Liver (tissue), 9 donors: Measurements from ENCODE around the gene MTMR11. TPM values are rescaled to one million over a fixed set of nuclear protein-coding genes. Genes with fewer than 3 reads are reported as not detected.
A peak's percentile ranks its signal among the peaks of the same experiment; 100 is the strongest.

Experiments
- DNase-seq: peaks from one replicate; pipeline ENCODE4 v3.0.0-alpha.2; 2017; ENCODE audit warnings: low spot score
- H3K27ac ChIP-seq, 2 donors: one replicate each; pipeline ENCODE4 v1.7.0; 2013; ENCODE audit warnings: inconsistent platforms in 2 of 2, low read length in 2 of 2, control low read depth in 1 of 2, low read depth in 1 of 2, mild to moderate bottlenecking in 1 of 2
- H3K27me3 ChIP-seq, 4 donors: one replicate each; pipeline versions ENCODE4 v1.6.1 to v1.7.0; 2013; ENCODE audit warnings: low read length in 3 of 4, inconsistent platforms in 1 of 4, mild to moderate bottlenecking in 1 of 4, moderate library complexity in 1 of 4; ENCODE audit not compliant: control insufficient read depth in 4 of 4, insufficient read depth in 4 of 4
- H3K36me3 ChIP-seq, 4 donors: one replicate each; pipeline versions ENCODE4 v1.6.1 to v1.7.0; 2013; ENCODE audit warnings: low read length in 3 of 4, mild to moderate bottlenecking in 3 of 4, low read depth in 1 of 4, moderate library complexity in 1 of 4; ENCODE audit not compliant: control insufficient read depth in 4 of 4, insufficient read depth in 3 of 4
- H3K4me1 ChIP-seq, 4 donors: one replicate each; pipeline versions ENCODE4 v1.6.1 to v1.7.0; 2013; ENCODE audit warnings: low read length in 3 of 4, mild to moderate bottlenecking in 3 of 4, moderate library complexity in 1 of 4; ENCODE audit not compliant: control insufficient read depth in 4 of 4, insufficient read depth in 4 of 4
- H3K4me3 ChIP-seq, 3 donors: one replicate each; pipeline versions ENCODE4 v1.6.1 to v1.7.0; 2013; ENCODE audit warnings: low read length in 3 of 3, control low read depth in 1 of 3, low read depth in 1 of 3, mild to moderate bottlenecking in 1 of 3
- H3K9ac ChIP-seq, 2 donors: one replicate each; pipeline ENCODE4 v1.7.0; 2013; ENCODE audit warnings: low read length in 2 of 2, mild to moderate bottlenecking in 2 of 2, moderate library complexity in 2 of 2, control low read depth in 1 of 2, low read depth in 1 of 2
- H3K9me3 ChIP-seq, 4 donors: one replicate each; pipeline versions ENCODE4 v1.6.1 to v1.7.0; 2013; ENCODE audit warnings: low read length in 3 of 4; ENCODE audit not compliant: control insufficient read depth in 4 of 4
- ATF3 ChIP-seq: IDR thresholded peaks from 2 replicates; pipeline ENCODE4 v1.6.1; 2016; ENCODE audit warnings: antibody characterized with exemption
- EGR1 ChIP-seq, 2 donors: IDR thresholded peaks; 2 replicates each; pipeline ENCODE4 v1.6.1; 2016 to 2018; ENCODE audit warnings: antibody characterized with exemption in 2 of 2, low read depth in 2 of 2
- FOXA1 ChIP-seq: IDR thresholded peaks from 2 replicates; pipeline ENCODE4 v1.6.1; 2016; ENCODE audit warnings: antibody characterized with exemption
- FOXA2 ChIP-seq: IDR thresholded peaks from 2 replicates; pipeline ENCODE4 v1.6.1; 2016; ENCODE audit warnings: antibody characterized with exemption
- GABPA ChIP-seq, 2 donors: IDR thresholded peaks in 1 of 2; conservative IDR thresholded peaks in 1 of 2; 2 replicates each; pipeline ENCODE4 v1.6.1; 2016; ENCODE audit warnings: antibody characterized with exemption in 2 of 2, mild to moderate bottlenecking in 1 of 2, moderate library complexity in 1 of 2
- HNF4A ChIP-seq, 2 donors: conservative IDR thresholded peaks; 2 replicates each; pipeline ENCODE4 v1.6.1; 2016; ENCODE audit warnings: antibody characterized with exemption in 2 of 2, mild to moderate bottlenecking in 2 of 2
- HNF4G ChIP-seq: IDR thresholded peaks from 2 replicates; pipeline ENCODE4 v1.6.1; 2016; ENCODE audit warnings: antibody characterized with exemption
- JUND ChIP-seq, 2 donors: IDR thresholded peaks; 2 replicates each; pipeline ENCODE4 v1.6.1; 2016; ENCODE audit warnings: antibody characterized with exemption in 2 of 2
- MAX ChIP-seq: IDR thresholded peaks from 2 replicates; pipeline ENCODE4 v1.6.1; 2016; ENCODE audit warnings: antibody characterized with exemption
- NR2F2 ChIP-seq: IDR thresholded peaks from 2 replicates; pipeline ENCODE4 v1.6.1; 2016; ENCODE audit warnings: antibody characterized with exemption
- RAD21 ChIP-seq, 2 donors: IDR thresholded peaks; 2 replicates each; pipeline ENCODE4 v1.6.1; 2016; ENCODE audit warnings: antibody characterized with exemption in 2 of 2, mild to moderate bottlenecking in 2 of 2
- RXRA ChIP-seq, 2 donors: IDR thresholded peaks; 2 replicates each; pipeline ENCODE4 v1.6.1; 2017 to 2018; ENCODE audit warnings: antibody characterized with exemption in 2 of 2, mild to moderate bottlenecking in 1 of 2
- SP1 ChIP-seq: IDR thresholded peaks from 2 replicates; pipeline ENCODE4 v1.6.1; 2018; ENCODE audit warnings: antibody characterized with exemption, mild to moderate bottlenecking
- TAF1 ChIP-seq: conservative IDR thresholded peaks from 2 replicates; pipeline ENCODE4 v1.6.1; 2016; ENCODE audit warnings: antibody characterized with exemption, mild to moderate bottlenecking
- YY1 ChIP-seq: IDR thresholded peaks from 2 replicates; pipeline ENCODE4 v1.6.1; 2016; ENCODE audit warnings: antibody characterized with exemption, mild to moderate bottlenecking
- WGBS: extraction: QIAGEN DNeasy Blood & Tissue Kit; methylation state at CpG from one replicate; pipeline ENCODE4 v1.1.7; 2013; 5-methylcytosine and 5-hydroxymethylcytosine counted together
- polyA plus RNA-seq, 2 donors: library from polyadenylated mRNA; stranded (reverse) in 1 of 2; unstranded in 1 of 2; fragments of 200-250 nt in 1 of 2; fragments of >200 nt in 1 of 2; fragmentation: Nextera tagmentation in 1 of 2; extraction: Ambion mirVana in 1 of 2; gene quantifications; one replicate each; pipeline versions ENCODE4 v1.2.1 to v1.2.3, GENCODE V29; 2013 to 2015
- total RNA-seq, 2 donors: library from RNA; depleted of rRNA; stranded (reverse); fragments of >200 nt; gene quantifications; one replicate each; pipeline ENCODE4 v1.2.3, GENCODE V29; 2014
- TF ChIP-seq, protein P1 (sequence below): IDR thresholded peaks from 2 replicates; pipeline ENCODE4 v1.6.1; 2016; ENCODE audit warnings: antibody characterized with exemption
- TF ChIP-seq, protein P2 (sequence below): fragments of 150-350 bp; IDR thresholded peaks from 2 replicates; pipeline ENCODE4 v1.5.1; 2017; ENCODE audit warnings: improper control_type of control experiment, low read depth, low read length; ENCODE audit not compliant: missing input control
- TF ChIP-seq, protein P3 (sequence below): IDR thresholded peaks from 2 replicates; pipeline ENCODE4 v1.6.1; 2016; ENCODE audit warnings: antibody characterized with exemption, mild to moderate bottlenecking
- donor health status: healthy.
- donor health status: healthy.
- donor health status: healthy.
- donor health status: healthy.
- donor health status: healthy.

The MTMR11 gene
- total and polyA plus RNA-seq, 4 donors: 1.5 to 2.1 (median 1.8) TPM

- no peak for DNase-seq
- TF ChIP-seq MAX (no peak), NR2F2 (no peak), FOXA1 (no peak), FOXA2 (no peak), YY1 (no peak), EGR1 (IDR thresholded peaks at IDR 0.05; ENCODE audit: low read depth in 2 of 2) (no peak), SP1 (no peak), JUND (IDR thresholded peaks at IDR 0.05) (no peak), GABPA (IDR thresholded peaks at IDR 0.05 in 1 of 2, conservative IDR thresholded peaks at IDR 0.05 in 1 of 2) (no peak), HNF4A (conservative IDR thresholded peaks at IDR 0.05) (no peak), RXRA (IDR thresholded peaks at IDR 0.05) (no peak), RAD21 (IDR thresholded peaks at IDR 0.05) (no peak), ATF3 (no peak), TAF1 (no peak), HNF4G (no peak)
- TF ChIP-seq, protein P1, sequence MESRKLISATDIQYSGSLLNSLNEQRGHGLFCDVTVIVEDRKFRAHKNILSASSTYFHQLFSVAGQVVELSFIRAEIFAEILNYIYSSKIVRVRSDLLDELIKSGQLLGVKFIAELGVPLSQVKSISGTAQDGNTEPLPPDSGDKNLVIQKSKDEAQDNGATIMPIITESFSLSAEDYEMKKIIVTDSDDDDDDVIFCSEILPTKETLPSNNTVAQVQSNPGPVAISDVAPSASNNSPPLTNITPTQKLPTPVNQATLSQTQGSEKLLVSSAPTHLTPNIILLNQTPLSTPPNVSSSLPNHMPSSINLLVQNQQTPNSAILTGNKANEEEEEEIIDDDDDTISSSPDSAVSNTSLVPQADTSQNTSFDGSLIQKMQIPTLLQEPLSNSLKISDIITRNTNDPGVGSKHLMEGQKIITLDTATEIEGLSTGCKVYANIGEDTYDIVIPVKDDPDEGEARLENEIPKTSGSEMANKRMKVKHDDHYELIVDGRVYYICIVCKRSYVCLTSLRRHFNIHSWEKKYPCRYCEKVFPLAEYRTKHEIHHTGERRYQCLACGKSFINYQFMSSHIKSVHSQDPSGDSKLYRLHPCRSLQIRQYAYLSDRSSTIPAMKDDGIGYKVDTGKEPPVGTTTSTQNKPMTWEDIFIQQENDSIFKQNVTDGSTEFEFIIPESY: no peak
- TF ChIP-seq, protein P2, sequence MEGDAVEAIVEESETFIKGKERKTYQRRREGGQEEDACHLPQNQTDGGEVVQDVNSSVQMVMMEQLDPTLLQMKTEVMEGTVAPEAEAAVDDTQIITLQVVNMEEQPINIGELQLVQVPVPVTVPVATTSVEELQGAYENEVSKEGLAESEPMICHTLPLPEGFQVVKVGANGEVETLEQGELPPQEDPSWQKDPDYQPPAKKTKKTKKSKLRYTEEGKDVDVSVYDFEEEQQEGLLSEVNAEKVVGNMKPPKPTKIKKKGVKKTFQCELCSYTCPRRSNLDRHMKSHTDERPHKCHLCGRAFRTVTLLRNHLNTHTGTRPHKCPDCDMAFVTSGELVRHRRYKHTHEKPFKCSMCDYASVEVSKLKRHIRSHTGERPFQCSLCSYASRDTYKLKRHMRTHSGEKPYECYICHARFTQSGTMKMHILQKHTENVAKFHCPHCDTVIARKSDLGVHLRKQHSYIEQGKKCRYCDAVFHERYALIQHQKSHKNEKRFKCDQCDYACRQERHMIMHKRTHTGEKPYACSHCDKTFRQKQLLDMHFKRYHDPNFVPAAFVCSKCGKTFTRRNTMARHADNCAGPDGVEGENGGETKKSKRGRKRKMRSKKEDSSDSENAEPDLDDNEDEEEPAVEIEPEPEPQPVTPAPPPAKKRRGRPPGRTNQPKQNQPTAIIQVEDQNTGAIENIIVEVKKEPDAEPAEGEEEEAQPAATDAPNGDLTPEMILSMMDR: no peak
- TF ChIP-seq, protein P3, sequence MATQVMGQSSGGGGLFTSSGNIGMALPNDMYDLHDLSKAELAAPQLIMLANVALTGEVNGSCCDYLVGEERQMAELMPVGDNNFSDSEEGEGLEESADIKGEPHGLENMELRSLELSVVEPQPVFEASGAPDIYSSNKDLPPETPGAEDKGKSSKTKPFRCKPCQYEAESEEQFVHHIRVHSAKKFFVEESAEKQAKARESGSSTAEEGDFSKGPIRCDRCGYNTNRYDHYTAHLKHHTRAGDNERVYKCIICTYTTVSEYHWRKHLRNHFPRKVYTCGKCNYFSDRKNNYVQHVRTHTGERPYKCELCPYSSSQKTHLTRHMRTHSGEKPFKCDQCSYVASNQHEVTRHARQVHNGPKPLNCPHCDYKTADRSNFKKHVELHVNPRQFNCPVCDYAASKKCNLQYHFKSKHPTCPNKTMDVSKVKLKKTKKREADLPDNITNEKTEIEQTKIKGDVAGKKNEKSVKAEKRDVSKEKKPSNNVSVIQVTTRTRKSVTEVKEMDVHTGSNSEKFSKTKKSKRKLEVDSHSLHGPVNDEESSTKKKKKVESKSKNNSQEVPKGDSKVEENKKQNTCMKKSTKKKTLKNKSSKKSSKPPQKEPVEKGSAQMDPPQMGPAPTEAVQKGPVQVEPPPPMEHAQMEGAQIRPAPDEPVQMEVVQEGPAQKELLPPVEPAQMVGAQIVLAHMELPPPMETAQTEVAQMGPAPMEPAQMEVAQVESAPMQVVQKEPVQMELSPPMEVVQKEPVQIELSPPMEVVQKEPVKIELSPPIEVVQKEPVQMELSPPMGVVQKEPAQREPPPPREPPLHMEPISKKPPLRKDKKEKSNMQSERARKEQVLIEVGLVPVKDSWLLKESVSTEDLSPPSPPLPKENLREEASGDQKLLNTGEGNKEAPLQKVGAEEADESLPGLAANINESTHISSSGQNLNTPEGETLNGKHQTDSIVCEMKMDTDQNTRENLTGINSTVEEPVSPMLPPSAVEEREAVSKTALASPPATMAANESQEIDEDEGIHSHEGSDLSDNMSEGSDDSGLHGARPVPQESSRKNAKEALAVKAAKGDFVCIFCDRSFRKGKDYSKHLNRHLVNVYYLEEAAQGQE: no peak
- Histone ChIP-seq H3K9ac (peak overlapping the region; percentile 44 to 80), H3K4me1 (peaks cover 5 to 22% (median 16%) of the 10 kb centered on the region in 4 donors), H3K27ac (peak overlapping the region; percentile 96 to 99), H3K4me3 (peak overlapping the region; percentile 93 to 98 (median 96)), H3K9me3 (no peaks in the 10 kb centered on the region), H3K27me3 (no peaks in the 10 kb centered on the region), H3K36me3 (peaks cover 6 to 44% (median 29%) of the 10 kb centered on the region in 4 donors)
- WGBS: 3% methylated on average over 10 of the region's 10 CpGs
Observed at GRCh38 chr1:149927056-149927562, 9.6 kb downstream of the MTMR11 start.
